ENCODE measurements around the gene C11orf98.
"Not testable (repeated sequence)": the region's sequence is repeated elsewhere in the genome, so short reads cannot be mapped to it uniquely, and the experiment has no call there.

C11orf98 gene

GRCh38 chr11:62645946-62646824, 18.8 kb downstream of the C11orf98 start, which contains the start of gene GANAB:
Gene GANAB (minus strand): TSS chr11:62646613. CDS start chr11:62646599, 14 bp downstream.
- H3K27ac ChIP-seq (ENCODE audit: low read depth, low read length) = peak within 1 kb of the TSS; percentile 96
- peaks cover 4 to 31% (median 23%) of the 10 kb centered on the region in 5 donors for H3K4me1 ChIP-seq (ENCODE audit: control insufficient read depth in 5 of 5, insufficient read depth in 5 of 5, low read length in 5 of 5)
- H3K9ac ChIP-seq (ENCODE audit: low read length in 5 of 5) = peak within 1 kb of the TSS; percentile 94 to 99 (median 98)
- peak within 1 kb of the TSS; percentile 87 to 95 (median 90) for H3K4me3 ChIP-seq (ENCODE audit: low read depth in 1 of 5, low read length in 5 of 5)
- peaks cover 0 to 43% (median 34%) of the 10 kb centered on the region in 5 donors for H3K36me3 ChIP-seq (ENCODE audit: control insufficient read depth in 5 of 5, insufficient read depth in 5 of 5, low read length in 5 of 5)
- no peaks in the 10 kb centered on the region for H3K27me3 ChIP-seq (ENCODE audit: control insufficient read depth in 5 of 5, insufficient read depth in 4 of 5, low read length in 5 of 5)
- H3K9me3 ChIP-seq (ENCODE audit: control insufficient read depth in 5 of 5, low read length in 5 of 5) = no peaks in the 10 kb centered on the region

- Histone ChIP-seq H3K27ac (ENCODE audit: low read depth, low read length) (peak overlapping the region; percentile 96), H3K4me1 (ENCODE audit: control insufficient read depth in 5 of 5, insufficient read depth in 5 of 5, low read length in 5 of 5) (peaks cover 4 to 32% (median 26%) of the 10 kb centered on the region in 5 donors), H3K36me3 (ENCODE audit: control insufficient read depth in 5 of 5, insufficient read depth in 5 of 5, low read length in 5 of 5) (peaks cover 0 to 43% (median 34%) of the 10 kb centered on the region in 5 donors)
Measured at GRCh38 chr11:62645671-62645945, 19.4 kb downstream of the C11orf98 start.

GRCh38 chr11:62644220-62644619, 20.8 kb downstream of the C11orf98 start:
- H3K4me3 ChIP-seq (ENCODE audit: low read depth in 1 of 5, low read length in 5 of 5) = no peak overlapping the region
- H3K9me3 ChIP-seq (ENCODE audit: control insufficient read depth in 5 of 5, low read length in 5 of 5) = no peaks in the 10 kb centered on the region
- H3K4me1 ChIP-seq (ENCODE audit: control insufficient read depth in 5 of 5, insufficient read depth in 5 of 5, low read length in 5 of 5) = peaks cover 4 to 32% (median 26%) of the 10 kb centered on the region in 5 donors
- H3K27me3 ChIP-seq (ENCODE audit: control insufficient read depth in 5 of 5, insufficient read depth in 4 of 5, low read length in 5 of 5) = no peaks in the 10 kb centered on the region
- H3K36me3 ChIP-seq (ENCODE audit: control insufficient read depth in 5 of 5, insufficient read depth in 5 of 5, low read length in 5 of 5) = peaks cover 0 to 41% (median 30%) of the 10 kb centered on the region in 5 donors
- H3K27ac ChIP-seq (ENCODE audit: low read depth, low read length) = peak overlapping the region; percentile 16
- H3K9ac ChIP-seq (ENCODE audit: low read length in 5 of 5) = peak overlapping the region in 2 of 5 donors; percentile 21 to 25

More at GRCh38 chr11:62645671-62645945, 19.4 kb downstream of the C11orf98 start:
- Histone ChIP-seq H3K27me3 (ENCODE audit: control insufficient read depth in 5 of 5, insufficient read depth in 4 of 5, low read length in 5 of 5) (no peaks in the 10 kb centered on the region), H3K4me3 (ENCODE audit: low read depth in 1 of 5, low read length in 5 of 5) (peak overlapping the region; percentile 87 to 95 (median 90)), H3K9me3 (ENCODE audit: control insufficient read depth in 5 of 5, low read length in 5 of 5) (no peaks in the 10 kb centered on the region), H3K9ac (ENCODE audit: low read length in 5 of 5) (peak overlapping the region; percentile 94 to 99 (median 98))

- no peaks in the 10 kb centered on the region for H3K27me3 ChIP-seq (ENCODE audit: control insufficient read depth in 5 of 5, insufficient read depth in 4 of 5, low read length in 5 of 5)
- no peak overlapping the region for H3K27ac ChIP-seq (ENCODE audit: low read depth, low read length)
- H3K4me1 ChIP-seq (ENCODE audit: control insufficient read depth in 5 of 5, insufficient read depth in 5 of 5, low read length in 5 of 5) = no peaks in the 10 kb centered on the region
- H3K9ac ChIP-seq (ENCODE audit: low read length in 5 of 5) = no peak overlapping the region
- no peak overlapping the region for H3K4me3 ChIP-seq (ENCODE audit: low read depth in 1 of 5, low read length in 5 of 5)
- H3K36me3 ChIP-seq (ENCODE audit: control insufficient read depth in 5 of 5, insufficient read depth in 5 of 5, low read length in 5 of 5) = peaks cover 2 to 84% (median 80%) of the 10 kb centered on the region in 5 donors
- H3K9me3 ChIP-seq (ENCODE audit: control insufficient read depth in 5 of 5, low read length in 5 of 5) = no peaks in the 10 kb centered on the region
Measured at GRCh38 chr11:62632492-62632891, 32.5 kb downstream of the C11orf98 start.

GRCh38 chr11:62627713-62628112, 37.3 kb downstream of the C11orf98 start:
- H3K4me3 ChIP-seq (ENCODE audit: low read depth in 1 of 5, low read length in 5 of 5) = no peak overlapping the region
- no peaks in the 10 kb centered on the region for H3K9me3 ChIP-seq (ENCODE audit: control insufficient read depth in 5 of 5, low read length in 5 of 5)
- H3K36me3 ChIP-seq (ENCODE audit: control insufficient read depth in 5 of 5, insufficient read depth in 5 of 5, low read length in 5 of 5) = peaks cover 0 to 81% (median 73%) of the 10 kb centered on the region in 5 donors
- H3K27ac ChIP-seq (ENCODE audit: low read depth, low read length) = no peak overlapping the region
- no peaks in the 10 kb centered on the region for H3K27me3 ChIP-seq (ENCODE audit: control insufficient read depth in 5 of 5, insufficient read depth in 4 of 5, low read length in 5 of 5)
- H3K9ac ChIP-seq (ENCODE audit: low read length in 5 of 5) = no peak overlapping the region
- H3K4me1 ChIP-seq (ENCODE audit: control insufficient read depth in 5 of 5, insufficient read depth in 5 of 5, low read length in 5 of 5) = peaks cover 0 to 6% (median 2%) of the 10 kb centered on the region in 5 donors

- Histone ChIP-seq H3K9ac (ENCODE audit: low read length in 5 of 5) (peak overlapping the region; percentile 35 to 84 (median 71)), H3K4me1 (ENCODE audit: control insufficient read depth in 5 of 5, insufficient read depth in 5 of 5, low read length in 5 of 5) (peaks cover 8 to 26% (median 23%) of the 10 kb centered on the region in 5 donors), H3K9me3 (ENCODE audit: control insufficient read depth in 5 of 5, low read length in 5 of 5) (no peaks in the 10 kb centered on the region), H3K36me3 (ENCODE audit: control insufficient read depth in 5 of 5, insufficient read depth in 5 of 5, low read length in 5 of 5) (peaks cover 0 to 31% (median 27%) of the 10 kb centered on the region in 5 donors), H3K27ac (ENCODE audit: low read depth, low read length) (peak overlapping the region; percentile 95), H3K4me3 (ENCODE audit: low read depth in 1 of 5, low read length in 5 of 5) (peak overlapping the region; percentile 64 to 92 (median 86)), H3K27me3 (ENCODE audit: control insufficient read depth in 5 of 5, insufficient read depth in 4 of 5, low read length in 5 of 5) (no peaks in the 10 kb centered on the region)
Measured at GRCh38 chr11:62622476-62623089, 42.4 kb downstream of the C11orf98 start.

GRCh38 chr11:62621567-62622470, 43.2 kb downstream of the C11orf98 start, which contains the start of gene B3GAT3:
Gene B3GAT3 (minus strand): TSS chr11:62621986. CDS start chr11:62621947, 39 bp downstream.
- Histone ChIP-seq H3K9me3 (ENCODE audit: control insufficient read depth in 5 of 5, low read length in 5 of 5) (no peaks in the 10 kb centered on the region), H3K27ac (ENCODE audit: low read depth, low read length) (peak within 1 kb of the TSS; percentile 95), H3K27me3 (ENCODE audit: control insufficient read depth in 5 of 5, insufficient read depth in 4 of 5, low read length in 5 of 5) (no peaks in the 10 kb centered on the region), H3K36me3 (ENCODE audit: control insufficient read depth in 5 of 5, insufficient read depth in 5 of 5, low read length in 5 of 5) (peaks cover 0 to 30% (median 25%) of the 10 kb centered on the region in 5 donors), H3K4me3 (ENCODE audit: low read depth in 1 of 5, low read length in 5 of 5) (peak within 1 kb of the TSS; percentile 67 to 92 (median 90)), H3K9ac (ENCODE audit: low read length in 5 of 5) (peak within 1 kb of the TSS; percentile 83 to 97 (median 87)), H3K4me1 (ENCODE audit: control insufficient read depth in 5 of 5, insufficient read depth in 5 of 5, low read length in 5 of 5) (peaks cover 8 to 26% (median 23%) of the 10 kb centered on the region in 5 donors)

GRCh38 chr11:62621027-62621566, 43.9 kb downstream of the C11orf98 start:
- peak overlapping the region; percentile 67 to 92 (median 90) for H3K4me3 ChIP-seq (ENCODE audit: low read depth in 1 of 5, low read length in 5 of 5)

GRCh38 chr11:62616957-62617356, 48.1 kb downstream of the C11orf98 start:
- H3K4me1 ChIP-seq (ENCODE audit: control insufficient read depth in 5 of 5, insufficient read depth in 5 of 5, low read length in 5 of 5) = peaks cover 5 to 30% (median 23%) of the 10 kb centered on the region in 5 donors
- not testable (repeated sequence) for H3K9me3 ChIP-seq (ENCODE audit: control insufficient read depth in 5 of 5, low read length in 5 of 5); H3K27me3 ChIP-seq (ENCODE audit: control insufficient read depth in 5 of 5, insufficient read depth in 4 of 5, low read length in 5 of 5); H3K9ac ChIP-seq (ENCODE audit: low read length in 5 of 5); H3K27ac ChIP-seq (ENCODE audit: low read depth, low read length); H3K4me3 ChIP-seq (ENCODE audit: low read depth in 1 of 5, low read length in 5 of 5)
- peaks cover 0 to 29% (median 21%) of the 10 kb centered on the region in 5 donors for H3K36me3 ChIP-seq (ENCODE audit: control insufficient read depth in 5 of 5, insufficient read depth in 5 of 5, low read length in 5 of 5)

More at GRCh38 chr11:62621027-62621566, 43.9 kb downstream of the C11orf98 start:
- peaks cover 8 to 26% (median 23%) of the 10 kb centered on the region in 5 donors for H3K4me1 ChIP-seq (ENCODE audit: control insufficient read depth in 5 of 5, insufficient read depth in 5 of 5, low read length in 5 of 5)
- peak overlapping the region; percentile 83 to 97 (median 87) for H3K9ac ChIP-seq (ENCODE audit: low read length in 5 of 5)
- no peaks in the 10 kb centered on the region for H3K27me3 ChIP-seq (ENCODE audit: control insufficient read depth in 5 of 5, insufficient read depth in 4 of 5, low read length in 5 of 5)
- H3K9me3 ChIP-seq (ENCODE audit: control insufficient read depth in 5 of 5, low read length in 5 of 5) = no peaks in the 10 kb centered on the region
- peak overlapping the region; percentile 95 for H3K27ac ChIP-seq (ENCODE audit: low read depth, low read length)
- H3K36me3 ChIP-seq (ENCODE audit: control insufficient read depth in 5 of 5, insufficient read depth in 5 of 5, low read length in 5 of 5) = peaks cover 0 to 30% (median 25%) of the 10 kb centered on the region in 5 donors
